SK-N-SH (cell line): ENCODE results near the gene CCRL2.
"Not testable (repeated sequence)": the region's sequence is repeated elsewhere in the genome, so short reads cannot be mapped to it uniquely, and the experiment has no call there.

Experiments
- CTCF ChIP-seq: fragments of 200-600 bp; sonication (generic); IDR thresholded peaks from 2 replicates; pipeline ENCODE4 v1.6.1; 2017; ENCODE audit warnings: antibody characterized with exemption, mild to moderate bottlenecking, moderate library complexity
- EP300 ChIP-seq, 2 experiments: IDR thresholded peaks; 2 replicates each; pipeline versions ENCODE4 v1.4.0 to v1.6.1; 2012; ENCODE audit warnings: borderline replicate concordance in 1 of 2, low read depth in 1 of 2, low read length in 1 of 2
- GATA2 ChIP-seq: sonication (generic); formaldehyde crosslinking; IDR thresholded peaks from 2 replicates; pipeline ENCODE4 v1.5.0; 2020; ENCODE audit warnings: mild to moderate bottlenecking, missing genetic modification reagents
- RAD21 ChIP-seq: IDR thresholded peaks from 2 replicates; pipeline ENCODE4 v1.6.1; 2012; ENCODE audit warnings: mild to moderate bottlenecking, low read length
- YY1 ChIP-seq: IDR thresholded peaks from 2 replicates; pipeline ENCODE4 v1.4.0; 2012; ENCODE audit warnings: low read depth, mild to moderate bottlenecking

GRCh38 chr3:46426476-46426875 is 19.4 kb downstream of the CCRL2 start:
- TF ChIP-seq GATA2; EP300 (IDR thresholded peaks at IDR 0.05; ENCODE audit: borderline replicate concordance in 1 of 2, low read depth in 1 of 2, low read length in 1 of 2); CTCF; RAD21; YY1: not testable (repeated sequence)
